ENCODE data around the gene BABAM2. TPM values are rescaled to one million over a fixed set of nuclear protein-coding genes. Genes with fewer than 3 reads are reported as not detected.
A peak's percentile ranks its signal among the peaks of the same experiment; 100 is the strongest.
"Not testable (repeated sequence)": the region's sequence is repeated elsewhere in the genome, so short reads cannot be mapped to it uniquely, and the experiment has no call there.

Gene BABAM2
- total and polyA plus RNA-seq, 7 experiments from 2014 or later, result 34.2 to 58.2 (median 44.2) TPM

DNA sequence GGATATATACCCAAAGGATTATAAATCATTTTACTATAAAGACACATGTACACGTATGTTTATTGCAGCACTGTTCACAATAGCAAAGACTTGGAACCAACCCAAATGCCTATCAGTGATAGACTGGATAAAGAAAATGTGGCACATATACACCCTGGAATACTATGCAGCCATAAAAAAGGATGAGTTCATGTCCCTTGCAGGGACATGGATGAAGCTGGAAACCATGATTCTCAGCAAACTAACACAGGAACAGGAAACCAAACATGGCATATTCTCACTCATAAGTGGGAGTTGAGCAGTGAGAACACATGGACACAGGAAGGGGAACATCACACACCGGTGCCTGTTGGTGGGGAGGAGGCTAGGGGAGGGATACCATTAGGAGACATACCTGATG, 135.7 kb downstream of the BABAM2 start:
- intact Hi-C loops (cut with micrococcal nuclease), result not testable (repeated sequence)

DNA sequence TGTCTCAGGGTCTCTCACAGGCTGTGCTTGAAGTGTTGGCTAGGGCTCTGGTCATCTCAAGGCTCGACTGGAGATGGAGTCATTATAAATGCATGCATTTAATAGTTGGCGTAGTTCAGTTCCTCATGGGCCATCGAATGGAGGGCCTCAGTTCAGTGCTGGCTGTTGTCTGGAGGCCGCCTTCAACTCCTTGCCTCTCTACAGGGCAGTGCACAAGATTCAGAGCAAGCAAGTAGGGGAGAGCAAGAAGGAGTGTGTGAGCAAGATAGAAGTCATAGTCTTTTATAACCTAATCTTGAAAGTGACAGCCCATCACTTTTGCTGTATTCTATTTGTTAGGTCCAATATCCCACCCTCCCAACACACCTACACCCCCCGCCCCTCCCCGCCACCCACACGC, 137.5 kb downstream of the BABAM2 start:
- H3K9me3 ChIP-seq (ENCODE audit: control insufficient read depth in 2 of 3, low read length in 3 of 3), result no peaks in the 10 kb centered on the region
- ATAC-seq, result no peak

More for the DNA sequence above, 135.7 kb downstream of the BABAM2 start:
- H3K27me3 Mint-ChIP-seq; DNase-seq; H3K4me3 Mint-ChIP-seq; ATAC-seq; CTCF ChIA-PET; H3K27ac Mint-ChIP-seq; POLR2A ChIA-PET; H3K4me3 ChIP-seq (ENCODE audit: low read length); H3K27me3 ChIP-seq (ENCODE audit: control insufficient read depth in 2 of 2, insufficient read depth in 2 of 2, low read length in 2 of 2); H3K9me3 Mint-ChIP-seq; H3K4me1 ChIP-seq (ENCODE audit: control insufficient read depth in 2 of 2, insufficient read depth in 2 of 2, low read length in 2 of 2); H3K4me1 Mint-ChIP-seq; H3K27ac ChIP-seq (ENCODE audit: low read depth, low read length); H3K9me3 ChIP-seq (ENCODE audit: control insufficient read depth in 2 of 3, low read length in 3 of 3): not testable (repeated sequence)
- H3K36me3 Mint-ChIP-seq, result peaks cover 17 to 60% (median 42%) of the 10 kb centered on the region in 5 donors
- H3K36me3 ChIP-seq (ENCODE audit: control insufficient read depth in 2 of 3, insufficient read depth in 3 of 3, low read length in 3 of 3), result peaks cover 0 to 11% (median 5%) of the 10 kb centered on the region in 3 experiments

DNA sequence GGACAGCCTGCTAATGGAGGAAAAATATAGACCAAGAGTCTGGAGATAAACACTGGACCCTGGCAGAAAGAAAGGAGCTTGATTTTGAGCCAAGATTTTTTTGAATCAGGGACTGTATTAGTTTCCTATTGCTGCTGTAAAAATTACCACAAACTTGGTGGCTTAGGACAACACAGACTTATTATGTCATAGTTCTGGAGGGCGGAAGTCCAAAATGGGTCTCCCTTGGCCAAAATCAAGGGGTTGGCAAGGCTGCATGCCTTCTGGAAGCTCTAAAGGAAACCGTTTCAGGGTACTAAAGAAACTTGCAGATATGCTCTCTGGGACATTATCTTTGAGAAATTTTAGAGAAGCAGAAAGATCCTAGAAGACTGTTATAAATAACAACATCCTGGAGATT, 140.1 kb downstream of the BABAM2 start:
- ATAC-seq (no peak), DNase-seq (no peak)
- Histone ChIP-seq H3K9me3 (ENCODE audit: control insufficient read depth in 2 of 3, low read length in 3 of 3) (no peaks in the 10 kb centered on the region), H3K36me3 (ENCODE audit: control insufficient read depth in 2 of 3, insufficient read depth in 3 of 3, low read length in 3 of 3) (peaks cover 0 to 5% (median 3%) of the 10 kb centered on the region in 3 experiments), H3K27me3 (ENCODE audit: control insufficient read depth in 2 of 2, insufficient read depth in 2 of 2, low read length in 2 of 2) (no peaks in the 10 kb centered on the region), H3K4me1 (ENCODE audit: control insufficient read depth in 2 of 2, insufficient read depth in 2 of 2, low read length in 2 of 2) (no peaks in the 10 kb centered on the region), H3K4me3 (ENCODE audit: low read length) (no peak overlapping the region), H3K27ac (ENCODE audit: low read depth, low read length) (no peak overlapping the region)
- H3K9me3 Mint-ChIP-seq, result peaks cover 0 to 8% (median 3%) of the 10 kb centered on the region in 11 donors
- H3K4me3 Mint-ChIP-seq, result no peak overlapping the region
- intact Hi-C loops (cut with micrococcal nuclease), result no loop called here
- peaks cover 0 to 25% (median 3%) of the 10 kb centered on the region in 7 donors for H3K4me1 Mint-ChIP-seq
- ChIA-PET CTCF (no interaction called here), POLR2A (no interaction called here)
- no peaks in the 10 kb centered on the region for H3K27me3 Mint-ChIP-seq
- peaks cover 14 to 49% (median 35%) of the 10 kb centered on the region in 5 donors for H3K36me3 Mint-ChIP-seq
- no peak overlapping the region for H3K27ac Mint-ChIP-seq

More for the DNA sequence above, 137.5 kb downstream of the BABAM2 start:
- Mint-ChIP-seq H3K4me1 (peaks cover 0 to 18% (median 2%) of the 10 kb centered on the region in 7 donors), H3K9me3 (peaks cover 0 to 8% (median 3%) of the 10 kb centered on the region in 11 donors), H3K36me3 (peaks cover 17 to 57% (median 42%) of the 10 kb centered on the region in 5 donors), H3K4me3 (no peak overlapping the region), H3K27me3 (no peaks in the 10 kb centered on the region), H3K27ac (no peak overlapping the region)
- intact Hi-C loops (cut with micrococcal nuclease), result no loop called here
- DNase-seq, result no peak
- peaks cover 0 to 11% (median 5%) of the 10 kb centered on the region in 3 experiments for H3K36me3 ChIP-seq (ENCODE audit: control insufficient read depth in 2 of 3, insufficient read depth in 3 of 3, low read length in 3 of 3)
- H3K4me3 ChIP-seq (ENCODE audit: low read length), result no peak overlapping the region
- no peak overlapping the region for H3K27ac ChIP-seq (ENCODE audit: low read depth, low read length)
- no peaks in the 10 kb centered on the region for H3K27me3 ChIP-seq (ENCODE audit: control insufficient read depth in 2 of 2, insufficient read depth in 2 of 2, low read length in 2 of 2)
- H3K4me1 ChIP-seq (ENCODE audit: control insufficient read depth in 2 of 2, insufficient read depth in 2 of 2, low read length in 2 of 2), result no peaks in the 10 kb centered on the region
- ChIA-PET CTCF (no interaction called here), POLR2A (no interaction called here)

DNA sequence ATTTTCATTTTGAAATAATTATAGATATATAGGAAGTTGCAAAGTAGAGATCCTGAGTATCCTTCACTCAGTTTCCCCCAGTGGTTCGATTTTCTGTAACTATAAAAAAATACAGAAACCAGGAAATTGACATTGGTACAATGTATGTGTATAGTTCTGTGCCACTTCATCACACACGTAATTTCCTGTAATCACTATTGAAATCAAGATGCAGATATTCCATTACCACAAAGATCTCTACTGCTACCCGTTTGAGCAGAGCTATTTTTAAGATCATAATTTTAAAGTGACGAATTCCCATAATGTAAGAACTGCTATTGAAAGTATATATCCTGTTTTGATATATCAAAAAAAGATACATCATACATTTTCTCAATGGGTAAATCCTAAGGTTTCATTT, 142.3 kb downstream of the BABAM2 start:
- no peak for DNase-seq
- peaks cover 0 to 5% (median 0%) of the 10 kb centered on the region in 11 donors for H3K9me3 Mint-ChIP-seq
- intact Hi-C loops (cut with micrococcal nuclease), result no loop called here
- Histone ChIP-seq H3K27me3 (ENCODE audit: control insufficient read depth in 2 of 2, insufficient read depth in 2 of 2, low read length in 2 of 2) (no peaks in the 10 kb centered on the region), H3K36me3 (ENCODE audit: control insufficient read depth in 2 of 3, insufficient read depth in 3 of 3, low read length in 3 of 3) (no peaks in the 10 kb centered on the region), H3K4me1 (ENCODE audit: control insufficient read depth in 2 of 2, insufficient read depth in 2 of 2, low read length in 2 of 2) (no peaks in the 10 kb centered on the region), H3K4me3 (ENCODE audit: low read length) (no peak overlapping the region), H3K27ac (ENCODE audit: low read depth, low read length) (no peak overlapping the region), H3K9me3 (ENCODE audit: control insufficient read depth in 2 of 3, low read length in 3 of 3) (no peaks in the 10 kb centered on the region)
- CTCF ChIA-PET, result no interaction called here
- POLR2A ChIA-PET, result no interaction called here
- no peak overlapping the region for H3K27ac Mint-ChIP-seq
- peaks cover 0 to 29% (median 5%) of the 10 kb centered on the region in 7 donors for H3K4me1 Mint-ChIP-seq
- H3K27me3 Mint-ChIP-seq, result no peaks in the 10 kb centered on the region
- no peak overlapping the region for H3K4me3 Mint-ChIP-seq
- H3K36me3 Mint-ChIP-seq, result peaks cover 3 to 33% (median 15%) of the 10 kb centered on the region in 5 donors
- ATAC-seq, result no peak

DNA sequence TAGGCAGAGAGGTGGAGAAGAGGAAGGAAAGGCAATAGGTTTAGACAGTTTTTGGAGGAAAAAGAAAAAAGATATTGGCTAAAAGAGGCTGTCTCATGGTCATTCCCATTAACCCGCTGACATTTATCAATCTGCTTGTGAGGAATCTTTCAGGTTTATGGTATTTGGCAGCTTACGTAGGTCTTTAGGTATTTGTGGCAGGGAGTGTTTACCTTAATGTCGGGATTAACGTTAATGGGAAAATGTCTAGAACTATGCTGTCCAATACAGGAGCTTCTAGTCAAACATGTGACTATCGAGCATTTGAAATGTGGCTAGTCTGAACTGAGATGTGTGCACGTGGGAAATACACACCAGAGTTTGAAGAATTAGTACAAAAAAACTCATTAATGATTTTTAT, 144.2 kb downstream of the BABAM2 start:
- Mint-ChIP-seq H3K4me1 (peaks cover 5 to 40% (median 13%) of the 10 kb centered on the region in 7 donors), H3K9me3 (peaks cover 0 to 5% (median 0%) of the 10 kb centered on the region in 11 donors), H3K36me3 (peaks cover 3 to 26% (median 8%) of the 10 kb centered on the region in 5 donors), H3K4me3 (no peak overlapping the region), H3K27me3 (no peaks in the 10 kb centered on the region), H3K27ac (peak overlapping the region in 1 of 9 donors; percentile 23)
- no peak for DNase-seq
- Histone ChIP-seq H3K9me3 (ENCODE audit: control insufficient read depth in 2 of 3, low read length in 3 of 3) (no peaks in the 10 kb centered on the region), H3K4me1 (ENCODE audit: control insufficient read depth in 2 of 2, insufficient read depth in 2 of 2, low read length in 2 of 2) (no peaks in the 10 kb centered on the region), H3K27ac (ENCODE audit: low read depth, low read length) (no peak overlapping the region), H3K4me3 (ENCODE audit: low read length) (no peak overlapping the region), H3K36me3 (ENCODE audit: control insufficient read depth in 2 of 3, insufficient read depth in 3 of 3, low read length in 3 of 3) (no peaks in the 10 kb centered on the region), H3K27me3 (ENCODE audit: control insufficient read depth in 2 of 2, insufficient read depth in 2 of 2, low read length in 2 of 2) (no peaks in the 10 kb centered on the region)
- ChIA-PET CTCF (no interaction called here), POLR2A (no interaction called here)
- intact Hi-C loops (cut with micrococcal nuclease), result no loop called here
- no peak for ATAC-seq

DNA sequence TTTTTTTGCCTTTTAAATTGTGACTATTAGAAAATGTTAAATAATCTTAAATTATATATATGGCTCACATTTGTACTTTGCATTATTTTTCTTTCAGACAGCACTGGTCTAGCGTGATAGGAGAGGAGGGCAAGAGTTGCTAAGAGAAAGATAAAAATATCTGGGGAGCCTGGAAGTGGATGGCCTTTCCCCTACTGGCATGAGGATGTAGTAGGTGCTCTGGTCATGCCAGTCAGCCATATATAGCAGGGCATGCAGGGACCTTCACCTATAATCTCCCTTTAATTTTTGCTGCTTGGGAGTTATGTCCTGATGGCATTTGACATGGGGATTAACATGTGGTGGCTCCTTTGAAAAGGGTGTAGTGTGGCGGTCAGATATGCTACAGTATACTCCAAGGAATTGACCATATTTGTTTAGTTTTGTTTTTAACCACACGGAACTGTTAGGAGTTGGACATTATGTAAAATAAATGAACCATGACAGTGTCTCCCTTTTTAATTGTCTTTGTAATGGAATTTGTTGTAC, 144.7 kb downstream of the BABAM2 start:
- ChIA-PET CTCF (no interaction called here), POLR2A (no interaction called here)
- no peaks in the 10 kb centered on the region for H3K36me3 ChIP-seq (ENCODE audit: control insufficient read depth in 2 of 3, insufficient read depth in 3 of 3, low read length in 3 of 3)
- Mint-ChIP-seq H3K4me1 (peaks cover 6 to 40% (median 14%) of the 10 kb centered on the region in 7 donors), H3K4me3 (no peak overlapping the region), H3K9me3 (peaks cover 0 to 5% (median 0%) of the 10 kb centered on the region in 11 donors), H3K36me3 (peaks cover 3 to 22% (median 8%) of the 10 kb centered on the region in 5 donors), H3K27ac (no peak overlapping the region), H3K27me3 (no peaks in the 10 kb centered on the region)
- ATAC-seq, result no peak
- H3K27me3 ChIP-seq (ENCODE audit: control insufficient read depth in 2 of 2, insufficient read depth in 2 of 2, low read length in 2 of 2), result no peaks in the 10 kb centered on the region
- no peaks in the 10 kb centered on the region for H3K4me1 ChIP-seq (ENCODE audit: control insufficient read depth in 2 of 2, insufficient read depth in 2 of 2, low read length in 2 of 2)
- no peak overlapping the region for H3K27ac ChIP-seq (ENCODE audit: low read depth, low read length)
- intact Hi-C loops (cut with micrococcal nuclease), result no loop called here
- DNase-seq, result no peak
- no peak overlapping the region for H3K4me3 ChIP-seq (ENCODE audit: low read length)
- no peaks in the 10 kb centered on the region for H3K9me3 ChIP-seq (ENCODE audit: control insufficient read depth in 2 of 3, low read length in 3 of 3)

DNA sequence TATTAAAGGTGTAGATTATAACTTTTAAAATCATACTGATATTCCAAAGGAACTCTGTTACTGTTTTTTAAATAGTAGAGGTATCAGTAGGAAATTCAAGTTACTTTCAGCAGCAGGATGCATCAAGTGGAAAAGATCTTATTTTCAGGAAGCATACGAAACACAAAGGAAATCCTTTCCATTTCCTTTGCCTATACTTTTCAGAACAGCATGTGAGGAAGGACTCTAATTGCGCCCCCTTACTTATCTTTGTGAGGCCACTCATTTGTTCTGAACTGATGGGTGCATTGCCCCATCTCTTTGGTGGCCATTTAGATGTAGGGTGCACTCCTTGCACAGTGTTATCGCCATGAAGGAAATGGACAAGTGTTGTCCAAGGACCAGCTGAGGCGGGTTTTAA, 145.3 kb downstream of the BABAM2 start:
- Mint-ChIP-seq H3K27ac (no peak overlapping the region), H3K27me3 (no peaks in the 10 kb centered on the region), H3K9me3 (peaks cover 0 to 5% (median 0%) of the 10 kb centered on the region in 11 donors), H3K36me3 (peaks cover 3 to 17% (median 8%) of the 10 kb centered on the region in 5 donors), H3K4me3 (no peak overlapping the region), H3K4me1 (peaks cover 6 to 37% (median 14%) of the 10 kb centered on the region in 7 donors)
- Histone ChIP-seq H3K4me1 (ENCODE audit: control insufficient read depth in 2 of 2, insufficient read depth in 2 of 2, low read length in 2 of 2) (no peaks in the 10 kb centered on the region), H3K27me3 (ENCODE audit: control insufficient read depth in 2 of 2, insufficient read depth in 2 of 2, low read length in 2 of 2) (no peaks in the 10 kb centered on the region), H3K36me3 (ENCODE audit: control insufficient read depth in 2 of 3, insufficient read depth in 3 of 3, low read length in 3 of 3) (no peaks in the 10 kb centered on the region), H3K27ac (ENCODE audit: low read depth, low read length) (no peak overlapping the region), H3K9me3 (ENCODE audit: control insufficient read depth in 2 of 3, low read length in 3 of 3) (no peaks in the 10 kb centered on the region), H3K4me3 (ENCODE audit: low read length) (no peak overlapping the region)
- ATAC-seq (no peak), DNase-seq (no peak)
- intact Hi-C loops (cut with micrococcal nuclease), result no loop called here
- CTCF ChIA-PET, result no interaction called here
- POLR2A ChIA-PET, result no interaction called here
